SK-N-SH treated with all-trans-retinoic acid at 6 μM for 48 hours (cell line): Measurements from ENCODE around the gene GID8.

ENCODE experiments used
- ATAC-seq: fragments of 200-7000 bp; cut with Tn5 transposase; 3 replicates; pipeline ENCODE4 v1.9.1; 2020; ENCODE audit warnings: mild to moderate bottlenecking, moderate library complexity
- BACH2 ChIP-seq: fragments of 250-450 bp; sonication (Bioruptor Pico); IDR thresholded peaks from 2 replicates; pipeline ENCODE4 v1.9.0; 2021; ENCODE audit warnings: mild to moderate bottlenecking, borderline replicate concordance
- CSDC2 ChIP-seq: fragments of 250-450 bp; sonication (Bioruptor Pico); IDR thresholded peaks from 2 replicates; pipeline ENCODE4 v1.5.0; 2020; ENCODE audit warnings: mild to moderate bottlenecking, moderate library complexity
- ESRRG ChIP-seq: fragments of 250-450 bp; sonication (Bioruptor Pico); IDR thresholded peaks from 2 replicates; pipeline ENCODE4 v1.6.1; 2021; ENCODE audit warnings: mild to moderate bottlenecking
- GLIS3 ChIP-seq: fragments of 250-450 bp; sonication (Bioruptor Pico); IDR thresholded peaks from 2 replicates; pipeline ENCODE4 v1.5.0; 2020; ENCODE audit warnings: mild to moderate bottlenecking, moderate library complexity
- ISL1 ChIP-seq: fragments of 250-450 bp; sonication (Bioruptor Pico); IDR thresholded peaks from 2 replicates; pipeline ENCODE4 v2.1.2; 2022; ENCODE audit warnings: mild to moderate bottlenecking, moderate library complexity
- OSR1 ChIP-seq: fragments of 250-450 bp; sonication (Bioruptor Pico); IDR thresholded peaks from 2 replicates; pipeline ENCODE4 v1.8.0; 2022; ENCODE audit warnings: moderate library complexity, mild to moderate bottlenecking, inconsistent platforms
- PPARA ChIP-seq: fragments of 250-450 bp; sonication (Bioruptor Pico); IDR thresholded peaks from 2 replicates; pipeline ENCODE4 v1.5.0; 2020; ENCODE audit warnings: mild to moderate bottlenecking, borderline replicate concordance
- RARB ChIP-seq: fragments of 250-450 bp; sonication (Bioruptor Pico); IDR thresholded peaks from 2 replicates; pipeline ENCODE4 v1.8.0; 2021; ENCODE audit warnings: mild to moderate bottlenecking, moderate library complexity
- SNAI2 ChIP-seq: fragments of 250-450 bp; sonication (Bioruptor Pico); IDR thresholded peaks from 2 replicates; pipeline ENCODE4 v1.5.0; 2020; ENCODE audit warnings: mild to moderate bottlenecking, moderate library complexity
- TCF4 ChIP-seq: fragments of 250-450 bp; sonication (Bioruptor Pico); IDR thresholded peaks from 2 replicates; pipeline ENCODE4 v1.8.0; 2021; ENCODE audit warnings: mild to moderate bottlenecking, moderate library complexity, borderline replicate concordance
- TOX ChIP-seq: fragments of 250-450 bp; sonication (Bioruptor Pico); IDR thresholded peaks from 2 replicates; pipeline ENCODE4 v1.8.0; 2021; ENCODE audit warnings: mild to moderate bottlenecking, moderate library complexity, borderline replicate concordance
- ZC3H10 ChIP-seq: fragments of 250-450 bp; sonication (Bioruptor Pico); IDR thresholded peaks from 2 replicates; pipeline ENCODE4 v1.5.1; 2021; ENCODE audit warnings: mild to moderate bottlenecking, moderate library complexity
- ZFP3 ChIP-seq: fragments of 250-450 bp; sonication (Bioruptor Pico); IDR thresholded peaks from 2 replicates; pipeline ENCODE4 v1.5.0; 2020; ENCODE audit warnings: mild to moderate bottlenecking, moderate library complexity
- ZFP30 ChIP-seq: fragments of 450-650 bp; formaldehyde crosslinking; IDR thresholded peaks from 2 replicates; pipeline ENCODE4 v1.5.0; 2022; ENCODE audit warnings: mild to moderate bottlenecking, moderate library complexity
- ZNF565 ChIP-seq: fragments of 450-650 bp; formaldehyde crosslinking; conservative IDR thresholded peaks from 2 replicates; pipeline ENCODE4 v1.5.0; 2020; ENCODE audit warnings: low read depth, mild to moderate bottlenecking, moderate library complexity
- ZNF70 ChIP-seq: fragments of 450-650 bp; formaldehyde crosslinking; IDR thresholded peaks from 2 replicates; pipeline ENCODE4 v1.5.0; 2020; ENCODE audit warnings: mild to moderate bottlenecking, moderate library complexity
- ZNF8 ChIP-seq: fragments of 450-650 bp; formaldehyde crosslinking; IDR thresholded peaks from 2 replicates; pipeline ENCODE4 v1.5.0; 2020; ENCODE audit warnings: mild to moderate bottlenecking, moderate library complexity
- TF ChIP-seq, protein P1 (sequence below): fragments of 250-450 bp; sonication (Bioruptor Pico); IDR thresholded peaks from 2 replicates; pipeline ENCODE4 v1.8.0; 2020; ENCODE audit warnings: mild to moderate bottlenecking, moderate library complexity, borderline replicate concordance
- TF ChIP-seq, protein P2 (sequence below): fragments of 250-450 bp; sonication (Bioruptor Pico); IDR thresholded peaks from 2 replicates; pipeline ENCODE4 v1.5.1; 2021; ENCODE audit warnings: mild to moderate bottlenecking, moderate library complexity
- TF ChIP-seq, protein P3 (sequence below): fragments of 250-450 bp; sonication (Bioruptor Pico); IDR thresholded peaks from 2 replicates; pipeline ENCODE4 v1.5.0; 2020; ENCODE audit warnings: mild to moderate bottlenecking, moderate library complexity
- TF ChIP-seq, protein P4 (sequence below): fragments of 250-450 bp; sonication (Bioruptor Pico); IDR thresholded peaks from 2 replicates; pipeline ENCODE4 v1.5.1; 2020; ENCODE audit warnings: low read depth, mild to moderate bottlenecking, moderate library complexity

The GID8 gene

DNA sequence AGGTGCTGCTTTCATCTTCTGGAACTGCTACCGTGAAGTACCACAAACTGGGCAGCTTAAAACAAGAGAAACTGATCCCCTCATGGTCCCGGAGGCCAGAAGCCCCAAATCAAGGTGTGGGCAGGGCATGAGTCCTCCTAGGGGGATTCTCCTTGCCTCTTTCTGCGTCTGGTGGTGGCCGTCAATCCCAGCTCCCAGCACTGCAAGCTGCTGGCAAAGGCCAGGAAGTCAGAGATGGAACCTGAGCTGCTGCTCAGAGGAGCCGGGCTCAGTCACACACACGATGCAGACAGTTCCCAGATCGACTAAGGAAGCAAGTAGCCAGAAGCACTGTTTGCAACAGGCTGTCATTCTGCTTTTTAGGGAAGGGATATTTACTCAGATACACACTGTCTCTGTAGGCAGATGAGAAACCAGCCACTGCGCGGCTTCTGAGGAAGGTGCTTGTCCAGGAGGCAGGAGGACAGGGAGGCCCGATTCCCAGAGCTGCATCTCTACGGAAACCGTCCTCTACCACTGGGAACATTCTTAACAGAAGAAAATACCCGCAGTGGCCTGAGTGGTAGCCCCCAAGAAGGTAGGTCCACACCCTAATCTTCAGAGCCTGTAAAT lies 53.4 kb downstream of the GID8 start:
- ATAC-seq = peak; percentile 21; the same call in 1 of the 3 replicates
- TF ChIP-seq ZFP30 (CRISPR knock-in tag) (no peak), ZFP3 (CRISPR knock-in tag) (no peak), CSDC2 (CRISPR knock-in tag) (no peak), ZNF8 (CRISPR knock-in tag) (no peak), OSR1 (CRISPR knock-in tag) (no peak), TOX (CRISPR knock-in tag) (no peak), TCF4 (no peak), RARB (CRISPR knock-in tag) (no peak), ESRRG (CRISPR knock-in tag) (no peak), ZNF565 (CRISPR knock-in tag) (no peak), GLIS3 (no peak), BACH2 (CRISPR knock-in tag) (no peak), PPARA (CRISPR knock-in tag) (no peak)
- TF ChIP-seq, protein P1, sequence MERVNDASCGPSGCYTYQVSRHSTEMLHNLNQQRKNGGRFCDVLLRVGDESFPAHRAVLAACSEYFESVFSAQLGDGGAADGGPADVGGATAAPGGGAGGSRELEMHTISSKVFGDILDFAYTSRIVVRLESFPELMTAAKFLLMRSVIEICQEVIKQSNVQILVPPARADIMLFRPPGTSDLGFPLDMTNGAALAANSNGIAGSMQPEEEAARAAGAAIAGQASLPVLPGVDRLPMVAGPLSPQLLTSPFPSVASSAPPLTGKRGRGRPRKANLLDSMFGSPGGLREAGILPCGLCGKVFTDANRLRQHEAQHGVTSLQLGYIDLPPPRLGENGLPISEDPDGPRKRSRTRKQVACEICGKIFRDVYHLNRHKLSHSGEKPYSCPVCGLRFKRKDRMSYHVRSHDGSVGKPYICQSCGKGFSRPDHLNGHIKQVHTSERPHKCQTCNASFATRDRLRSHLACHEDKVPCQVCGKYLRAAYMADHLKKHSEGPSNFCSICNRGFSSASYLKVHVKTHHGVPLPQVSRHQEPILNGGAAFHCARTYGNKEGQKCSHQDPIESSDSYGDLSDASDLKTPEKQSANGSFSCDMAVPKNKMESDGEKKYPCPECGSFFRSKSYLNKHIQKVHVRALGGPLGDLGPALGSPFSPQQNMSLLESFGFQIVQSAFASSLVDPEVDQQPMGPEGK = no peak
- TF ChIP-seq, protein P2, sequence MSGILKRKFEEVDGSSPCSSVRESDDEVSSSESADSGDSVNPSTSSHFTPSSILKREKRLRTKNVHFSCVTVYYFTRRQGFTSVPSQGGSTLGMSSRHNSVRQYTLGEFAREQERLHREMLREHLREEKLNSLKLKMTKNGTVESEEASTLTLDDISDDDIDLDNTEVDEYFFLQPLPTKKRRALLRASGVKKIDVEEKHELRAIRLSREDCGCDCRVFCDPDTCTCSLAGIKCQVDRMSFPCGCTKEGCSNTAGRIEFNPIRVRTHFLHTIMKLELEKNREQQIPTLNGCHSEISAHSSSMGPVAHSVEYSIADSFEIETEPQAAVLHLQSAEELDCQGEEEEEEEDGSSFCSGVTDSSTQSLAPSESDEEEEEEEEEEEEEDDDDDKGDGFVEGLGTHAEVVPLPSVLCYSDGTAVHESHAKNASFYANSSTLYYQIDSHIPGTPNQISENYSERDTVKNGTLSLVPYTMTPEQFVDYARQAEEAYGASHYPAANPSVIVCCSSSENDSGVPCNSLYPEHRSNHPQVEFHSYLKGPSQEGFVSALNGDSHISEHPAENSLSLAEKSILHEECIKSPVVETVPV (CRISPR knock-in tag) = no peak
- TF ChIP-seq, protein P3, sequence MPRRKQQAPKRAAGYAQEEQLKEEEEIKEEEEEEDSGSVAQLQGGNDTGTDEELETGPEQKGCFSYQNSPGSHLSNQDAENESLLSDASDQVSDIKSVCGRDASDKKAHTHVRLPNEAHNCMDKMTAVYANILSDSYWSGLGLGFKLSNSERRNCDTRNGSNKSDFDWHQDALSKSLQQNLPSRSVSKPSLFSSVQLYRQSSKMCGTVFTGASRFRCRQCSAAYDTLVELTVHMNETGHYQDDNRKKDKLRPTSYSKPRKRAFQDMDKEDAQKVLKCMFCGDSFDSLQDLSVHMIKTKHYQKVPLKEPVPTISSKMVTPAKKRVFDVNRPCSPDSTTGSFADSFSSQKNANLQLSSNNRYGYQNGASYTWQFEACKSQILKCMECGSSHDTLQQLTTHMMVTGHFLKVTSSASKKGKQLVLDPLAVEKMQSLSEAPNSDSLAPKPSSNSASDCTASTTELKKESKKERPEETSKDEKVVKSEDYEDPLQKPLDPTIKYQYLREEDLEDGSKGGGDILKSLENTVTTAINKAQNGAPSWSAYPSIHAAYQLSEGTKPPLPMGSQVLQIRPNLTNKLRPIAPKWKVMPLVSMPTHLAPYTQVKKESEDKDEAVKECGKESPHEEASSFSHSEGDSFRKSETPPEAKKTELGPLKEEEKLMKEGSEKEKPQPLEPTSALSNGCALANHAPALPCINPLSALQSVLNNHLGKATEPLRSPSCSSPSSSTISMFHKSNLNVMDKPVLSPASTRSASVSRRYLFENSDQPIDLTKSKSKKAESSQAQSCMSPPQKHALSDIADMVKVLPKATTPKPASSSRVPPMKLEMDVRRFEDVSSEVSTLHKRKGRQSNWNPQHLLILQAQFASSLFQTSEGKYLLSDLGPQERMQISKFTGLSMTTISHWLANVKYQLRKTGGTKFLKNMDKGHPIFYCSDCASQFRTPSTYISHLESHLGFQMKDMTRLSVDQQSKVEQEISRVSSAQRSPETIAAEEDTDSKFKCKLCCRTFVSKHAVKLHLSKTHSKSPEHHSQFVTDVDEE = no peak

DNA sequence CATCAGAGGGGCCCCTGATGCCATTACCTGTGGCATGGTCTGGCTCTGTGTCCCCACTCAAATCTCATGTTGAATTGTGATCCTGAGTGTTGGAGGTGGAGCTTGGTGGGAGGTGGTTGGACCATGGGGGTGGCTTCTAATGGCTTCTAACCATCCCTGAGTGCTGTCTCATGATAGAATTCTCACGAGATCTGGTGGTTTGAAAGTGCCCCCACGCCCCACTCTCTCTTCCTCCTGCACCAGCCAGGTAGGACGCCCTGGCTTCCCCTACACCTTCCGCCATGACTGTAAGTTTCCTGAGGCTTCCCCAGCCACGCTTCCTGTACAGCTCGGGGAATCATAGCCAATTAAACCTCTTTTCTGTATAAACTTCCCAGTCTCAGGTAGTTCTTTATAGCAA lies 53.9 kb downstream of the GID8 start:
- TF ChIP-seq PPARA (CRISPR knock-in tag) (no peak), ZFP3 (CRISPR knock-in tag) (no peak), ISL1 (CRISPR knock-in tag) (no peak), ZNF70 (CRISPR knock-in tag) (no peak), ZNF8 (CRISPR knock-in tag) (no peak), GLIS3 (no peak), ZC3H10 (CRISPR knock-in tag) (no peak), ZNF565 (CRISPR knock-in tag) (no peak), BACH2 (CRISPR knock-in tag) (no peak), SNAI2 (CRISPR knock-in tag) (no peak), ESRRG (CRISPR knock-in tag) (no peak), OSR1 (CRISPR knock-in tag) (no peak), ZFP30 (CRISPR knock-in tag) (no peak)
- TF ChIP-seq, protein P4, sequence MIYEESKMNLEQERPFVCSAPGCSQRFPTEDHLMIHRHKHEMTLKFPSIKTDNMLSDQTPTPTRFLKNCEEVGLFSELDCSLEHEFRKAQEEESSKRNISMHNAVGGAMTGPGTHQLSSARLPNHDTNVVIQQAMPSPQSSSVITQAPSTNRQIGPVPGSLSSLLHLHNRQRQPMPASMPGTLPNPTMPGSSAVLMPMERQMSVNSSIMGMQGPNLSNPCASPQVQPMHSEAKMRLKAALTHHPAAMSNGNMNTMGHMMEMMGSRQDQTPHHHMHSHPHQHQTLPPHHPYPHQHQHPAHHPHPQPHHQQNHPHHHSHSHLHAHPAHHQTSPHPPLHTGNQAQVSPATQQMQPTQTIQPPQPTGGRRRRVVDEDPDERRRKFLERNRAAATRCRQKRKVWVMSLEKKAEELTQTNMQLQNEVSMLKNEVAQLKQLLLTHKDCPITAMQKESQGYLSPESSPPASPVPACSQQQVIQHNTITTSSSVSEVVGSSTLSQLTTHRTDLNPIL (CRISPR knock-in tag) = no peak
- TF ChIP-seq, protein P3 = no peak
- TF ChIP-seq, protein P2 (CRISPR knock-in tag) = no peak
- no peak for ATAC-seq
